ENCODE measurements around the gene GADD45B. TPM values are rescaled to one million over a fixed set of nuclear protein-coding genes. Genes with fewer than 3 reads are reported as not detected.

Gene GADD45B, protein sequence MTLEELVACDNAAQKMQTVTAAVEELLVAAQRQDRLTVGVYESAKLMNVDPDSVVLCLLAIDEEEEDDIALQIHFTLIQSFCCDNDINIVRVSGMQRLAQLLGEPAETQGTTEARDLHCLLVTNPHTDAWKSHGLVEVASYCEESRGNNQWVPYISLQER
- total RNA-seq, result 100 to 1,000 TPM in 4 of 6 experiments, 10 to 100 TPM in 2; 39.0 to 176 (median 127) TPM
- long read RNA-seq, partial matches to known transcripts, result 0 of 6 reads
- long read RNA-seq, other reads (novel, unspliced or antisense), result 2 of 6 reads

- intact Hi-C loops (cut with DNase I), result loop anchor here (10.0 kb wide), 2 partner anchors 99 to 139 kb away; no protein-coding TSS in a partner anchor
- Histone ChIP-seq H3K9me3 (no peaks in the 10 kb centered on the region), H3K27me3 (no peaks in the 10 kb centered on the region), H3K27ac (peak within 1 kb of the TSS; percentile 81 to 97 (median 93)), H3K4me3 (peak within 1 kb of the TSS; percentile 71 to 96 (median 77)), H3K36me3 (peaks cover 0 to 14% (median 7%) of the 10 kb centered on the region in 4 donors), H3K4me1 (peaks cover 0 to 13% (median 0%) of the 10 kb centered on the region in 4 donors)
- TF ChIP-seq, protein P1, sequence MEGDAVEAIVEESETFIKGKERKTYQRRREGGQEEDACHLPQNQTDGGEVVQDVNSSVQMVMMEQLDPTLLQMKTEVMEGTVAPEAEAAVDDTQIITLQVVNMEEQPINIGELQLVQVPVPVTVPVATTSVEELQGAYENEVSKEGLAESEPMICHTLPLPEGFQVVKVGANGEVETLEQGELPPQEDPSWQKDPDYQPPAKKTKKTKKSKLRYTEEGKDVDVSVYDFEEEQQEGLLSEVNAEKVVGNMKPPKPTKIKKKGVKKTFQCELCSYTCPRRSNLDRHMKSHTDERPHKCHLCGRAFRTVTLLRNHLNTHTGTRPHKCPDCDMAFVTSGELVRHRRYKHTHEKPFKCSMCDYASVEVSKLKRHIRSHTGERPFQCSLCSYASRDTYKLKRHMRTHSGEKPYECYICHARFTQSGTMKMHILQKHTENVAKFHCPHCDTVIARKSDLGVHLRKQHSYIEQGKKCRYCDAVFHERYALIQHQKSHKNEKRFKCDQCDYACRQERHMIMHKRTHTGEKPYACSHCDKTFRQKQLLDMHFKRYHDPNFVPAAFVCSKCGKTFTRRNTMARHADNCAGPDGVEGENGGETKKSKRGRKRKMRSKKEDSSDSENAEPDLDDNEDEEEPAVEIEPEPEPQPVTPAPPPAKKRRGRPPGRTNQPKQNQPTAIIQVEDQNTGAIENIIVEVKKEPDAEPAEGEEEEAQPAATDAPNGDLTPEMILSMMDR (IDR thresholded peaks at IDR 0.05), result no peak
- peak; percentile 100 for TF ChIP-seq POLR2A (IDR thresholded peaks at IDR 0.05)
- 0% methylated on average over 45 of the region's 70 CpGs for WGBS (ENCODE audit: insufficient coverage, low coverage, low lambda C conversion rate, missing lambda C conversion rate)
- ATAC-seq (peak; percentile 61 to 82 (median 70)), DNase-seq (peak; percentile 98 to 99 (median 99))
Measured at GRCh38 chr19:2475702-2476450, at the start of gene GADD45B. Gene GADD45B (plus strand): TSS chr19:2476127. CDS start chr19:2476359, 232 bp downstream.

GRCh38 chr19:2426611-2427428 is 49.1 kb upstream of the GADD45B start:
- no peaks in the 10 kb centered on the region for H3K9me3 ChIP-seq

GRCh38 chr19:2427429-2428320 is 48.3 kb upstream of the GADD45B start, which contains the start of gene TIMM13:
Gene TIMM13 (minus strand): TSS chr19:2427586. CDS start chr19:2427533, 53 bp downstream.
- under 1% methylated on average over 15 of the region's 77 CpGs for WGBS (ENCODE audit: insufficient coverage, low coverage, low lambda C conversion rate, missing lambda C conversion rate)
- DNase-seq (peak; percentile 96 to 98 (median 97)), ATAC-seq (peak; percentile 89 to 96 (median 92))
- H3K27me3 ChIP-seq, result no peaks in the 10 kb centered on the region
- no peaks in the 10 kb centered on the region for H3K9me3 ChIP-seq
- H3K4me1 ChIP-seq, result peaks cover 0 to 20% (median 4%) of the 10 kb centered on the region in 4 donors
- intact Hi-C loops (cut with DNase I), result no loop called here
- peak within 1 kb of the TSS; percentile 92 to 98 (median 95) for H3K27ac ChIP-seq
- H3K36me3 ChIP-seq, result peaks cover 0 to 9% (median 0%) of the 10 kb centered on the region in 4 donors
- peak; percentile 56 for TF ChIP-seq POLR2A (IDR thresholded peaks at IDR 0.05)
- TF ChIP-seq, protein P1 (IDR thresholded peaks at IDR 0.05), result no peak
- H3K4me3 ChIP-seq, result peak within 1 kb of the TSS; percentile 72 to 100 (median 99)

More at GRCh38 chr19:2426611-2427428, 49.1 kb upstream of the GADD45B start:
- WGBS (ENCODE audit: insufficient coverage, low coverage, low lambda C conversion rate, missing lambda C conversion rate), result no CpG with 5 or more reads among the region's 66 CpGs
- peaks cover 0 to 9% (median 0%) of the 10 kb centered on the region in 4 donors for H3K36me3 ChIP-seq
- no peaks in the 10 kb centered on the region for H3K27me3 ChIP-seq
- peaks cover 0 to 20% (median 4%) of the 10 kb centered on the region in 4 donors for H3K4me1 ChIP-seq
- H3K27ac ChIP-seq, result peak overlapping the region; percentile 92 to 98 (median 95)
- intact Hi-C loops (cut with DNase I), result no loop called here
- peak overlapping the region; percentile 72 to 100 (median 99) for H3K4me3 ChIP-seq
- DNase-seq (peak; percentile 60 to 74 (median 61)), ATAC-seq (peak; percentile 14 to 39 (median 34))
- TF ChIP-seq, protein P1 (IDR thresholded peaks at IDR 0.05), result no peak
- TF ChIP-seq POLR2A (IDR thresholded peaks at IDR 0.05), result no peak
